VCaP (cell line): ENCODE measurements around the gene SMC6.

Experiments
- H3K27ac ChIP-seq: fragments of 450-650 bp; 2 replicates; pipeline ENCODE4 v1.5.1; 2017
- TF ChIP-seq, protein P1 (sequence below): fragments of 450-650 bp; conservative IDR thresholded peaks from 2 replicates; pipeline ENCODE4 v1.5.1; 2017; ENCODE audit warnings: mild to moderate bottlenecking, moderate library complexity

The SMC6 gene

DNA sequence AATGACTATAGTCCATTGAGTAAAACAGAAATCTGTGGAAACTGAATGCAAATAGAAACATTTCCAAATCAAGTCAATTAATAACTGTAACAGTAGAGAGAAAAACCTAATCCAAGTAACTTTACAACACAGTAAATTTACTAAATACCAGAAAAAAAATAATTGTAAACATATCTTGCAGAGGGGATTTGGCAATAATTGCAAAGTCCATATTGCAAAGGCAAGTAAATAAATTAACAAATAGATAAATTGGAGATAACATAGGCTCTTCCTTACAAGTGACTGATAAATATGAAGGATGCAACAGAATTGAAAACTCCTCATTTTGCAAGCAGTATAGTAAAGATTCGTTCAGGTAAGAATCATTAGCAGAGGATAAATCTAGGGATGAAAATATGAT lies 65.0 kb downstream of the SMC6 start:
- H3K27ac ChIP-seq: no peak overlapping the region
- TF ChIP-seq, protein P1, sequence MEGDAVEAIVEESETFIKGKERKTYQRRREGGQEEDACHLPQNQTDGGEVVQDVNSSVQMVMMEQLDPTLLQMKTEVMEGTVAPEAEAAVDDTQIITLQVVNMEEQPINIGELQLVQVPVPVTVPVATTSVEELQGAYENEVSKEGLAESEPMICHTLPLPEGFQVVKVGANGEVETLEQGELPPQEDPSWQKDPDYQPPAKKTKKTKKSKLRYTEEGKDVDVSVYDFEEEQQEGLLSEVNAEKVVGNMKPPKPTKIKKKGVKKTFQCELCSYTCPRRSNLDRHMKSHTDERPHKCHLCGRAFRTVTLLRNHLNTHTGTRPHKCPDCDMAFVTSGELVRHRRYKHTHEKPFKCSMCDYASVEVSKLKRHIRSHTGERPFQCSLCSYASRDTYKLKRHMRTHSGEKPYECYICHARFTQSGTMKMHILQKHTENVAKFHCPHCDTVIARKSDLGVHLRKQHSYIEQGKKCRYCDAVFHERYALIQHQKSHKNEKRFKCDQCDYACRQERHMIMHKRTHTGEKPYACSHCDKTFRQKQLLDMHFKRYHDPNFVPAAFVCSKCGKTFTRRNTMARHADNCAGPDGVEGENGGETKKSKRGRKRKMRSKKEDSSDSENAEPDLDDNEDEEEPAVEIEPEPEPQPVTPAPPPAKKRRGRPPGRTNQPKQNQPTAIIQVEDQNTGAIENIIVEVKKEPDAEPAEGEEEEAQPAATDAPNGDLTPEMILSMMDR: no peak

DNA sequence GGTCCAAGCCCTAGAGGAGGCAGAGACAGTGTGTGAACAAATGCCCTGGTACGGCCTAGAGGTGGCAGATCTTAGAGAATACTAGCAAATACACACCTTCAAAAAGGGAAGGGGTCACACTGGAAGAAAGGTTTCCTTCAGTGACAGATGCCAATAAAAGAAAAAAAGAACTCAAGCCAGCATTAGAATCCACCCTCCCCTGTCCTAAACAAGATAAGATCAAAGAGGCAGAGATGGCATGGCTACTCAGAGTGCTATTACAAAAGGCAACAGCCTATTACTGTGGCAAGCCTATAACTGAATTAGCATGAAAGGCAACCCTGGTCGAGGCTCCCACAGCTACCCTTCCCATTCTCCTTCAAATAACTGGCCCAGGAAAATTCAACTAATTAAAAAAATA lies 69.6 kb downstream of the SMC6 start:
- H3K27ac ChIP-seq: no peak overlapping the region
- TF ChIP-seq, protein P1: no peak

DNA sequence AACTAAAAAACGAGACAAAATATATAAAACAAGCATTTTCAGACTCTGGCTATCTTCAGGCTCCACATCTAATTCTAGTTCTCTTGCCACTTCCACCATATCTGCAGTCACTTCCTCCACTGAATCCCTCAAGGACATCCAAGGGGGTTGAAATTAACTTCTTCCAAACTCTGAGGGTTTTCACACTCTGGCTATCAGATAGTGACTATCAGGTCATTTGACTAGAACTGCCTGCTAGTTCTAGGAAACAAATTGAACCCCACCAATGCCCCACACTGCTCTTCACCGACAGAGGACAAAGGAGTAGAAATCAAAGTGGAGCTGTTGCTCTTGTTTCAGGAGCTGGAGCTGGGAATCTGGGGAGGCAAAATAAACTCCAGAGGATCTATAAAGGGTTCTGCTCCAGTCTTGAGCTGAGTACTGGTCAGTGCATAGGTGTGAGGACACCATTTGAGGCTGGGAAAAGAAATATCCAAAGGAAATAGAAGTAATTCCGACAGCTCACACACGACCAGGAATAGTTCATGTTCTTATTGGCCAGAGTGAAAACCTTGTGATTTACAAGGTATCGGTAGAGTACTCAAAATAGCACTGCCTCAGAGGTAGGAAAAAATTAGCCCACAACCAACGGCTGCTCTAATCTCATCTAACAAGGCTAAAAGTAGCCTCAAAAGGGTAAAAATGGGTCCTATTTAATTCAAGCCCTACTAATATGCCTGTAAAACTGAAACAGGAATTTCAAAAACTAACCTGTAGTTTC lies 71.3 kb downstream of the SMC6 start:
- H3K27ac ChIP-seq: no peak overlapping the region
- TF ChIP-seq, protein P1: no peak

DNA sequence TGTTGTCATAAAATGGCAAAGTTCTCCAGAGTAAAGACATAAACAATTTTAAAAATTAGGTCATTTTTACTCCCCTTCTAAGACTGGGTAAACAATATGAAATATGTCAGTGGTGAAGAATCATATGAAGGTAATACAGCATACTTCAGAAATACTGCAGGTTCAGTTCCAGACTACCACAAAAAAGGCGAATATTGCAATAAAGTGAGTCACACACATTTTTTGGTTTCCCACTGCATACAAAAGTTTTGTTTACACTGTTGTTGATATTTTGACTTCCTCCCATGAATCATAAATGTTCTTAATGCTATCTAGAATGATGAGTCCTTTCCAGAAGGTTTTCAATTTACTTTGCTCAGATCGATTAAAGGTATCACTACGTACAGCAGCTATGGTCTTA lies 73.5 kb downstream of the SMC6 start:
- TF ChIP-seq, protein P1: no peak
- H3K27ac ChIP-seq: no peak overlapping the region

DNA sequence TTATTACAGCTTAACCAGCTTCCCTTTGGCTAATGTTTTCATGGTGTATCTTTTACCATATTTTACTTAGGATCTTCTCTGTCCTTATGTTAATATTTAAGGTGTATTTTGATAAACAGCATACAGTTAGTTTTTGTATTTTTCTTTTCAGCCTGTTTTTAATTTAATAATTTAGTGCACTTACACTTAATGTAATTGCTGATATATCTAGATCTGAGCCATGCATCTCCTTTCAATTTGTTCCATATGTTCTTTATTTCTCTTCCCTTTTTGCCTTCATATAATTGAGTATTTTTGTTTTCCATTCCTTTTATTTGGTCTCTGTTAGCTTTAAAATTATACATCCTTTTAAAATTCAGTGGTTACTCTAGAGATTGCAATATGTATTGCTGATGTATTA lies 78.8 kb downstream of the SMC6 start:
- TF ChIP-seq, protein P1: no peak
- H3K27ac ChIP-seq: no peak overlapping the region

DNA sequence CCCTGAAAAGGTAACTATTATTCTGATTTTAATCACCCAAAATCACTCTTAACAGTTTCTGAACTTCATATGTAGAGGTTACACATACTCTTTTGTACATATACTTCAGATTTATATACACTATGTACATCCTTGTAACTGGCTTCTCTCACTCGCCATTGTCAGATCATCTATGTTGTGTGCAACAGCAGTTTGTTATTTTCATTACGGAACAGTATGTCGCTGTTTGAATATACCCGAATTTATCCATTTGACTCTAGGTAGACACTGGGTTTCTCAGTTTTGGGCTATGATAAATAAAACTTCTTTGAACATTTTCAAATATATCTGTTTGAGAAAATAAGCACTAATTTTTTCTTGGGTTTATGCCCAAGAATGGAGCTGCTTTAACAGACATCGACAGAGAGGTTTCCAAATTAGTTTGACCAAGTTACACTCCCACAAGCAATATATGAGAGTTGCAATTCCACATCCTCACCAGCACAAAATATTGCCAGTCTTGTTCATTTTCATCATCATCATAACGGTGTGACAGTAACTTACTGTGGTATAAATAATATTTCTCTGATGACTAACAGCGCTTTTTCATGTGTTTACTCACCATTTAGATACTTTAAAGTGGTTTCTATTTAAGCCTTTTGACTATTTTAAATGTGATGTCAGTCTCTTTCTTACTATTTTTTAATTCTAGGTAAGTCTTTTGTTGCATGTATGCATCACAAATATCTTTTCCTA lies 80.9 kb downstream of the SMC6 start:
- TF ChIP-seq, protein P1: no peak
- no peak overlapping the region for H3K27ac ChIP-seq

DNA sequence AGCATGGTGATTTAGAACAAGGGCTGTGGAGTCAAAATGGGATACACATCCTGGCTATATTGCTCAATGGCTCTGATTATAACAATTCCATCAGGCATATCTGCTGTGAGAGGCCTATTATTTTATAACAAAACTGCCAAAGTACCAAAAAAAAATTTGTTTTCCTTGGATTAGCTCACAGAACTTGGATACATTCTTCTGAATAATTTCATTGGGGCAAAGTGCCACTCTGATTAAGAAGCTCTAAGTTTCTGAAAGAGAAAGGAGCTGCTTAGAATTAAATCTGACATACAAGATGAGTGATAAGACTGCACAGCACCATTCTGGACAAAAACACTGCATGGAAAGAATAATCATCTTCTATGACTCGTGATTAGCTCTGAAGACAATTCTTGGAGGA lies 85.7 kb downstream of the SMC6 start:
- TF ChIP-seq, protein P1: no peak
- H3K27ac ChIP-seq: no peak overlapping the region
